ENCODE data around the gene SORCS2.

GRCh38 chr4:7510066-7510465 is 317.7 kb downstream of the SORCS2 start:
- no peak for TF ChIP-seq TAF1 (IDR thresholded peaks at IDR 0.05; ENCODE audit: borderline replicate concordance, insufficient read depth, low read length)
- TF ChIP-seq POLR2AphosphoS5 (IDR thresholded peaks at IDR 0.05; ENCODE audit: low read depth, low read length) = no peak
- TF ChIP-seq REST (IDR thresholded peaks at IDR 0.05; ENCODE audit: insufficient read depth in 1 of 2, low read depth in 2 of 2, low read length in 2 of 2) = no peak
- TF ChIP-seq FOXP2 (optimal IDR thresholded peaks at IDR 0.05; ENCODE audit: borderline replicate concordance, extremely low read depth, extremely low read length, insufficient read depth) = no peak

All from PFSK-1 (cell line).